ENCODE measurements around the gene CTAGE9. TPM values are rescaled to one million over a fixed set of nuclear protein-coding genes. Genes with fewer than 3 reads are reported as not detected.
"Not testable (repeated sequence)": the region's sequence is repeated elsewhere in the genome, so short reads cannot be mapped to it uniquely, and the experiment has no call there.

The CTAGE9 gene
- total RNA-seq, 4 donors from 2014 or later = 0.75 TPM; not detected in 3

DNA sequence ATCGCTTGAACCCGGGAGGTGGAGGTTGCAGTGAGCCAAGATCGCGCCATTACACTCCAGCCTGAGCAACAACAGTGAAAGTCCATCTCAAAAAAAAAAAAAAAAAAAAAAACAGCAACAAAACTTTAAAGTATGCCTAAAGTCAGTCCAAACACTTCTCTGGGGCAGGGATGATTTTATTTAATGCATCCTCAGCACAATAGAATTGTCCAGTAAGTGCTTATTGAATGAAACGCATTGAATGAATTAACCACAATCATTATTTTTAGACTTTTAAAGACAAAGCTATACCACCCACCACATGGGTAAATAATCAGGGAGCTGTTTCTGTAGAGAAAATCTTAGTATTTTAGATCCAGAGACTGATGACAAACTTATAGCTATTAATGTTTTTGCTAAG lies 16.6 kb upstream of the CTAGE9 start:
- 96 to 97% methylated on average over 5 of the region's 5 CpGs for WGBS, 2 donors
- no peaks in the 10 kb centered on the region for H3K4me1 ChIP-seq
- DNase-seq = no peak
- intact Hi-C loops (cut with DNase I) = no loop called here
- no peaks in the 10 kb centered on the region for H3K27me3 ChIP-seq
- no peaks in the 10 kb centered on the region for H3K9me3 ChIP-seq
- TF ChIP-seq, protein P1, sequence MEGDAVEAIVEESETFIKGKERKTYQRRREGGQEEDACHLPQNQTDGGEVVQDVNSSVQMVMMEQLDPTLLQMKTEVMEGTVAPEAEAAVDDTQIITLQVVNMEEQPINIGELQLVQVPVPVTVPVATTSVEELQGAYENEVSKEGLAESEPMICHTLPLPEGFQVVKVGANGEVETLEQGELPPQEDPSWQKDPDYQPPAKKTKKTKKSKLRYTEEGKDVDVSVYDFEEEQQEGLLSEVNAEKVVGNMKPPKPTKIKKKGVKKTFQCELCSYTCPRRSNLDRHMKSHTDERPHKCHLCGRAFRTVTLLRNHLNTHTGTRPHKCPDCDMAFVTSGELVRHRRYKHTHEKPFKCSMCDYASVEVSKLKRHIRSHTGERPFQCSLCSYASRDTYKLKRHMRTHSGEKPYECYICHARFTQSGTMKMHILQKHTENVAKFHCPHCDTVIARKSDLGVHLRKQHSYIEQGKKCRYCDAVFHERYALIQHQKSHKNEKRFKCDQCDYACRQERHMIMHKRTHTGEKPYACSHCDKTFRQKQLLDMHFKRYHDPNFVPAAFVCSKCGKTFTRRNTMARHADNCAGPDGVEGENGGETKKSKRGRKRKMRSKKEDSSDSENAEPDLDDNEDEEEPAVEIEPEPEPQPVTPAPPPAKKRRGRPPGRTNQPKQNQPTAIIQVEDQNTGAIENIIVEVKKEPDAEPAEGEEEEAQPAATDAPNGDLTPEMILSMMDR (IDR thresholded peaks at IDR 0.05) = no peak
- no peak for TF ChIP-seq POLR2A (IDR thresholded peaks at IDR 0.05)
- no peak overlapping the region for H3K27ac ChIP-seq
- H3K36me3 ChIP-seq = no peaks in the 10 kb centered on the region
- H3K4me3 ChIP-seq (replicated peaks in 1 of 3) = no peak overlapping the region

DNA sequence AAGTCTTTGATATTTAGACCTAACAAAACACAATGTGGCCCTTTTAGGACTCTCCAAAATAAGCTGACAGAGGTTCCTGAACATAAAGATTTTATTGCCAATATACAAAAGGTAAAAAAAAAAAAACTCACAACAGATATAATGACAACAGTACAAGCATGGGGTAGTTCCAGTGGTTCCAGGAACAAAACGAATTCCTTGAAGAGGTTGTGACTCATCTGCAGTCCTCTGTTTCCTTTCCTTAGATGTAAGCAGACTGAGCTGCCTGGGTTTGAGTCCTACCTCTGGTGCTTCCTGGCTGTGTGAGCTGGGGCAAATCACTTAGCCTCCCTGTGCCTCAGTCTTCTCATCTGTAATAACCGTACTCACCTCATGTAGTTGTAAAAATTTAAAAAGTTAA lies 13.3 kb upstream of the CTAGE9 start:
- no peak overlapping the region for H3K27ac ChIP-seq
- no peaks in the 10 kb centered on the region for H3K4me1 ChIP-seq
- H3K36me3 ChIP-seq = no peaks in the 10 kb centered on the region
- TF ChIP-seq, protein P1 (IDR thresholded peaks at IDR 0.05) = no peak
- no peak for TF ChIP-seq POLR2A (IDR thresholded peaks at IDR 0.05)
- no peaks in the 10 kb centered on the region for H3K9me3 ChIP-seq
- intact Hi-C loops (cut with DNase I) = no loop called here
- H3K4me3 ChIP-seq (replicated peaks in 1 of 3) = no peak overlapping the region
- no peaks in the 10 kb centered on the region for H3K27me3 ChIP-seq
- 86 to 89% methylated on average over 2 of the region's 2 CpGs for WGBS, 2 donors
- no peak for DNase-seq

DNA sequence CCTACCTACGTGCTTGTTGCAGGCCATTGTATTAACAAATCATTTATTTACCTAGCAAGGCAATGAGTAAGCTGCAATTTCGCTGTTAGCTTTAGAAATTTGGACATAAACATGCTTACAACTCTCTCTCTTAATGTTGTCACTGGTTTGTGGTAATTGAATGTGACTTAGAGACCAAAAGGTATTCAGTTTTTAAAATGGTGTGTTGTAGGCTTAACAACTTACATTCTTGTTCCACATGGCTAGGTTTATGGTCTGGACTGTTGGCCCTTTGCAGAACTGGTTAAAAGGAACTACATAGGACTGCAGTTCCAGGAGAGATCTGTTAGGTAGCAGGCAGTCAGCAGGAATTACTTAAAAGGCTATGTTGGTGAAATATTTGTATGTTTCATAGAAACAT lies 10.3 kb upstream of the CTAGE9 start:
- no peak overlapping the region for H3K4me3 ChIP-seq (replicated peaks in 1 of 3)
- H3K36me3 ChIP-seq = no peaks in the 10 kb centered on the region
- H3K27ac ChIP-seq = no peak overlapping the region
- no peaks in the 10 kb centered on the region for H3K9me3 ChIP-seq
- no peaks in the 10 kb centered on the region for H3K4me1 ChIP-seq
- 71 to 81% methylated on average over 2 of the region's 2 CpGs for WGBS, 2 donors
- no peak for TF ChIP-seq POLR2A (IDR thresholded peaks at IDR 0.05)
- TF ChIP-seq, protein P1 (IDR thresholded peaks at IDR 0.05) = no peak
- intact Hi-C loops (cut with DNase I) = no loop called here
- H3K27me3 ChIP-seq = no peaks in the 10 kb centered on the region
- DNase-seq = no peak

DNA sequence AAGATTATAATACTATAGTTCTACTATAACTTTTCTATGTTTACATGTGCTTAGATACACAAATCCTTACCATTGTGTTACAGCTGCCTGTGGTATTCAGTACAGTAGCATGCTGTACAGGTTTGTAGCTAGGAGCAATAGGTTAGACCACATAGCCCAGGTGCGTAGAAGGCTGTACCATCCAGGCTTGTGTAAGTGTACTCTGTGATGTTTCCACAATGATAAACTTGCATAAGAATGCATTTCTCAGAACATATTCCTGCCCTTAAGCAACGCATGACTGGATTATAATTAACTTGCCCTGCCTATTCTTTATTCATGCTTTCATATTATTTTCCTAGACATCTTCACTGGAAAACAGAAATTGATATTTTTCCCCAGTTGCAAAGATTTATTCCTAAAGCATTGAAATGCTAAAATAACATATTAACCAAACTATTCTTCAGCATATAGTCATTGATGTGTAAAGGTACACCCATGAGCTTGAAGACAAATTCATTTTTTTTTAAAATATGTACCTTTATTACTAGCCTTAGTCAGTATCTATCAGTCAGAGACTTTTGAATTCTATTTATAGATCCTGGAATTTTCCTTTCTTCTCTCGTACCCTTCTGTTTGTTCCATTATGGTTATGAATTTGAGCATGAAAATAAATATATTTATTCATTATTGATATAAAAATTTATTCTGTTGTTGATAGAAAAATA lies 7.2 kb upstream of the CTAGE9 start:
- 91 to 92% methylated on average over 3 of the region's 3 CpGs for WGBS, 2 donors
- intact Hi-C loops (cut with DNase I) = no loop called here

DNA sequence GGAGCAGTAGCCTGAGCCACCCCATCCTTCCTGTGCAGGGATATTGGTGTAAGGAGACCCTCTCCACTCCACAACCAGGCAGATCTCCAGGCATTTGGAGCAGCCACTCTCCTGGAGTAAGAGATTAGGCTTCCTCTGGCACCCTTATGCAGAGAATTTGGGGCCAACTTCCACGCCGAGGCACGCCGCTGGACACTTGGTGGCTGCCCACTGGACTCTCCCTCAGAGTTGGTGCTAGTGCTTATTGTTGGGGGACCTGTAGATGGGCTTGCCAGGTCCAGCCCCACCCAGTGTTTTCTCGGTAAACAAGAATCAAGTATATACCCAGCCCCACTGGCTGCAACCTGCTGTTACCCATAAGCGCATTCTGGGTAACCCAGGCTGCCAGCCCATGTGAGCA lies 4.8 kb upstream of the CTAGE9 start:
- H3K4me1 ChIP-seq; H3K27ac ChIP-seq; intact Hi-C loops (cut with DNase I); H3K36me3 ChIP-seq; H3K4me3 ChIP-seq (replicated peaks in 1 of 3); H3K9me3 ChIP-seq; H3K27me3 ChIP-seq; DNase-seq: not testable (repeated sequence)
- 92 to 100% methylated on average over 2 to 5 of the region's 6 CpGs for WGBS, 2 donors

More for the DNA sequence above, 7.2 kb upstream of the CTAGE9 start:
- Histone ChIP-seq H3K9me3 (no peaks in the 10 kb centered on the region), H3K27me3 (no peaks in the 10 kb centered on the region), H3K4me1 (no peaks in the 10 kb centered on the region), H3K4me3 (replicated peaks in 1 of 3) (no peak overlapping the region), H3K36me3 (no peaks in the 10 kb centered on the region), H3K27ac (no peak overlapping the region)
- no peak for TF ChIP-seq POLR2A (IDR thresholded peaks at IDR 0.05)
- TF ChIP-seq, protein P1 (IDR thresholded peaks at IDR 0.05) = no peak
- DNase-seq = no peak

DNA sequence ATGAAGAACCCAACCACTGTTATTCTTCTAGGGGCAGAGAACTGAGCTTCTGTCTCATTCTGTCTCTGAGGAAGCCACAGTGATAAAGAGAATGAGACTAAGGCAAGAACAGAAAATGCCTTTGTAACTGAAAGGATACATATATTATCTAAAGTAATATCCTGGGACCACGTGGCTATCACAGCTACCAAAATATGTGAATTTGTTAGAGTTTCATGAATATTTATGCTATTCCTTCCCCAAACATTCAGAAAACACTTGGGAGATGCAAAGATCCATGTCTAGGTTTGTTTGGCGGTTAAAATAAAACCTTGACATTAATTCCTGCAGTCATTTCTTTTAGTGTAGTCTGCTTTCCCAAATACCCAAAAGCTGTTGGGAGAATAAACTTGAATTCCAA lies 6.9 kb downstream of the CTAGE9 start:
- DNase-seq; H3K36me3 ChIP-seq; H3K4me1 ChIP-seq; H3K4me3 ChIP-seq (replicated peaks in 1 of 3); H3K9me3 ChIP-seq; intact Hi-C loops (cut with DNase I); H3K27ac ChIP-seq; H3K27me3 ChIP-seq: not testable (repeated sequence)
- WGBS, 2 donors = no CpG with 5 or more reads among the region's 2 CpGs

DNA sequence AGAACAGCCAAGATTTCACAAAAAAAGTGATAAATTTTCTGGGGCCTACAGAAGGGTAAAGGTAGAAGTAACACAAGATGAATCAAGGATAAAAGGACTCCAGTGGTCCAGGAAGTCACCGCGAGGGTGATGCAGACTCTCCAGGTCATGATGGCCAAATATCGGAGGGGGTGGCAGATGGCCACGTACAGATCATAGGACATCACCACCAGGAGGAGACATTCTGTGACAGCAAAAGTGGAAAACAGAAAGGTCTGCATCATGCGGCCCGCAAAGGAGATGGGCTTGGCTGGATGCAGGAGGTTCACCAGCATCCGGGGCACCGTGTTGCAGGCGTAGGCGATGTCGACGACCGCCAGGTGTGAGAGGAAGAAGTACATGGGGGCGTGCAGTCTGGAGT lies 10.0 kb downstream of the CTAGE9 start:
- H3K4me3 ChIP-seq (replicated peaks in 1 of 3); H3K4me1 ChIP-seq; H3K27me3 ChIP-seq; H3K9me3 ChIP-seq; DNase-seq; H3K27ac ChIP-seq; H3K36me3 ChIP-seq; intact Hi-C loops (cut with DNase I): not testable (repeated sequence)
- no CpG with 5 or more reads among the region's 14 CpGs for WGBS, 2 donors

Data from thyroid gland (tissue), 4 donors.